Loucy (cell line): ENCODE measurements around the gene ULK1.

Experiments used
- H2AFZ ChIP-seq: fragments of 200-600 bp; sonication (generic); 2 replicates; pipeline ENCODE4 v1.6.0; 2016; ENCODE audit warnings: antibody characterized with exemption, mild to moderate bottlenecking, low read length, moderate library complexity
- H3F3A ChIP-seq: fragments of 200-600 bp; 2 replicates; pipeline ENCODE4 v1.6.0; 2016; ENCODE audit warnings: antibody characterized with exemption, low read depth, mild to moderate bottlenecking
- H3K27me3 ChIP-seq: fragments of 200-600 bp; sonication (generic); 2 replicates; pipeline ENCODE4 v1.6.1; 2014; ENCODE audit warnings: low read length, mild to moderate bottlenecking; ENCODE audit not compliant: insufficient read depth, poor library complexity, severe bottlenecking
- H3K36me3 ChIP-seq: fragments of 200-600 bp; sonication (generic); 2 replicates; pipeline ENCODE4 v1.6.1; 2016; ENCODE audit warnings: low read length; ENCODE audit not compliant: insufficient read depth
- H3K4me1 ChIP-seq: fragments of 200-600 bp; sonication (generic); 2 replicates; pipeline ENCODE4 v1.5.1; 2014; ENCODE audit warnings: low read length, mild to moderate bottlenecking; ENCODE audit not compliant: insufficient read depth, poor library complexity, severe bottlenecking
- H3K4me2 ChIP-seq: fragments of 200-600 bp; sonication (generic); 2 replicates; pipeline ENCODE4 v1.6.0; 2014; ENCODE audit warnings: antibody characterized with exemption, low read length, low read depth, mild to moderate bottlenecking; ENCODE audit not compliant: poor library complexity, severe bottlenecking
- H3K4me3 ChIP-seq: fragments of 200-600 bp; sonication (generic); 2 replicates; pipeline ENCODE4 v1.5.1; 2014; ENCODE audit warnings: low read length, mild to moderate bottlenecking, mixed read lengths; ENCODE audit not compliant: poor library complexity, severe bottlenecking
- H3K79me2 ChIP-seq: fragments of 200-600 bp; sonication (generic); 2 replicates; pipeline ENCODE4 v1.6.1; 2014; ENCODE audit warnings: low read length; ENCODE audit not compliant: insufficient read depth
- H3K9ac ChIP-seq: fragments of 200-600 bp; sonication (generic); 2 replicates; pipeline ENCODE4 v1.6.0; 2014; ENCODE audit warnings: mild to moderate bottlenecking, low read depth, low read length, moderate library complexity; ENCODE audit not compliant: poor library complexity, severe bottlenecking
- H3K9me2 ChIP-seq: fragments of 200-600 bp; sonication (generic); replicated peaks from 2 replicates; pipeline ENCODE4 v1.6.1; 2016; ENCODE audit warnings: low read depth, low read length, mixed read lengths
- H3K9me3 ChIP-seq: fragments of 200-600 bp; sonication (generic); 2 replicates; pipeline ENCODE4 v1.6.1; 2014; ENCODE audit warnings: mild to moderate bottlenecking, antibody characterized with exemption, low read length, low read depth; ENCODE audit not compliant: insufficient read depth
- H4K20me1 ChIP-seq: fragments of 200-600 bp; sonication (generic); 2 replicates; pipeline ENCODE4 v1.6.0; 2014; ENCODE audit warnings: antibody characterized with exemption, low read length, mild to moderate bottlenecking; ENCODE audit not compliant: insufficient read depth, poor library complexity, severe bottlenecking
- EZH2phosphoT487 ChIP-seq: fragments of 200-600 bp; IDR thresholded peaks from 2 replicates; pipeline ENCODE4 v1.6.1; 2018; ENCODE audit warnings: antibody characterized with exemption, mild to moderate bottlenecking, moderate library complexity, borderline replicate concordance
- TF ChIP-seq, protein P1 (sequence below): fragments of 200-600 bp; sonication (generic); conservative IDR thresholded peaks from 2 replicates; pipeline ENCODE4 v1.5.1; 2014; ENCODE audit warnings: mild to moderate bottlenecking, antibody characterized with exemption, low read length

Gene ULK1

DNA sequence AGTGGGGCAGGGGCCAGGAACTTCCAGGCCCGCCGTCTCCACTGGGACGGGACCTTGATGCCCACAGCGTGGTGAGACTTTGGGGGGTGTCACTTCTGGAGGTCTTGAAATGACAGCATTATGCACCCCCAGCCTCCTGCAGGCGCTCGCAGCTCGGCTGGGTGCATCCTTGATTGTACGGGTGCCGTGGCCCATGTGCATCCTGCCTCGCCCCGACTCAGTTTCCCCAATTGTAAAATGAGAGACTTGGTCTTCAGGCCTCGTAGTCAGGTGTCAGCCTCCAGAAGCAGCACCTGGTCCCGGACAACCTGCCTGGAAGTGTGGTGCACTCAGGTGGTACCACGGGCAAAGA lies 25.7 kb downstream of the ULK1 start:
- no peak for TF ChIP-seq EZH2phosphoT487
- TF ChIP-seq, protein P1, sequence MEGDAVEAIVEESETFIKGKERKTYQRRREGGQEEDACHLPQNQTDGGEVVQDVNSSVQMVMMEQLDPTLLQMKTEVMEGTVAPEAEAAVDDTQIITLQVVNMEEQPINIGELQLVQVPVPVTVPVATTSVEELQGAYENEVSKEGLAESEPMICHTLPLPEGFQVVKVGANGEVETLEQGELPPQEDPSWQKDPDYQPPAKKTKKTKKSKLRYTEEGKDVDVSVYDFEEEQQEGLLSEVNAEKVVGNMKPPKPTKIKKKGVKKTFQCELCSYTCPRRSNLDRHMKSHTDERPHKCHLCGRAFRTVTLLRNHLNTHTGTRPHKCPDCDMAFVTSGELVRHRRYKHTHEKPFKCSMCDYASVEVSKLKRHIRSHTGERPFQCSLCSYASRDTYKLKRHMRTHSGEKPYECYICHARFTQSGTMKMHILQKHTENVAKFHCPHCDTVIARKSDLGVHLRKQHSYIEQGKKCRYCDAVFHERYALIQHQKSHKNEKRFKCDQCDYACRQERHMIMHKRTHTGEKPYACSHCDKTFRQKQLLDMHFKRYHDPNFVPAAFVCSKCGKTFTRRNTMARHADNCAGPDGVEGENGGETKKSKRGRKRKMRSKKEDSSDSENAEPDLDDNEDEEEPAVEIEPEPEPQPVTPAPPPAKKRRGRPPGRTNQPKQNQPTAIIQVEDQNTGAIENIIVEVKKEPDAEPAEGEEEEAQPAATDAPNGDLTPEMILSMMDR = no peak
- Histone ChIP-seq H3K9ac (no peak overlapping the region), H3K4me2 (no peak overlapping the region), H3K9me3 (no peaks in the 10 kb centered on the region), H3K27me3 (no peaks in the 10 kb centered on the region), H4K20me1 (no peaks in the 10 kb centered on the region), H3K4me3 (no peak overlapping the region), H3F3A (no peaks in the 10 kb centered on the region), H2AFZ (no peak overlapping the region), H3K4me1 (no peaks in the 10 kb centered on the region), H3K79me2 (no peaks in the 10 kb centered on the region), H3K9me2 (no peaks in the 10 kb centered on the region), H3K36me3 (peaks cover 37% of the 10 kb centered on the region; the same call in 1 of the 2 replicates)

DNA sequence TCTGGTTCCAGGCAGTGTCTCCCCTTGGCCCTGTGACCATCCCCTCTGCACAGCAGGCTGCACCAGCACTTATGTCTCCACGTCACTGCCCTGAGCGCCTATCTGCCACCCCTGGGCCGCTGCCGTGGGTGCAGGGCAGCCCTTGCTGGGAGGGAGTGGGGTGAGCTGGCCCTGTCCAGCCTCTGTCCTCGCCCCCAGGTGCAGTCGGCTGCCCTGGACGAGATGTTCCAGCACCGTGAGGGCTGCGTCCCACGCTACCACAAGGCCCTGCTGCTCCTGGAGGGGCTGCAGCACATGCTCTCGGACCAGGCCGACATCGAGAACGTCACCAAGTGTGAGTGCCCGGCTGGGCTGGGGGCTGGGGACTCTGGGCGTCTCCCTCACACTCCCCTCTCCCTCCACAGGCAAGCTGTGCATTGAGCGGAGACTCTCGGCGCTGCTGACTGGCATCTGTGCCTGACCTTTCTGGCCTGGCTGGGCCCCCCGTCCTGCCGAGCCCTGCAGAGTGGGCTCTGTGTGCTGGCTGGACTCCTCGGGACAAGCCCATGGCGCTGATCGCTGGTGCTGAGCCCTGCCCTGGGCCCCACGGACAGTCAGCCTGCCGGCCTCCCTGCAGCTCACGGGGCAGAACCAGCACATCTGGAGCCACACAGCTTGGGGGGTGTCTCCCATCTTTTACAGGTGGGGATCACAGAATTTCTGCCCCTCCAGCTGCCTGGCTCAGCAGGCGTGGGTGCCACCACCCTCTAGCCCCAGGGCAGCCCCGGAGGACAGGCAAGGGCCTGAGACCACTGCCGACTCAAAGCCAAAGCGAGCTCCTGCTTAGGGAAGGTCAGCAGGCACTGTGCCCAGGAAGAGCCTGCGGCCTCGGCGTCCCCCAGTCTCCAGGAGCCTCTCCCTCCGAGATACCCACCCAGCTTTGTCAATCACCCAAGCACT lies 26.7 kb downstream of the ULK1 start:
- H3F3A ChIP-seq = no peaks in the 10 kb centered on the region
- no peak overlapping the region for H3K4me3 ChIP-seq
- no peaks in the 10 kb centered on the region for H3K9me2 ChIP-seq
- H3K4me2 ChIP-seq = no peak overlapping the region
- no peaks in the 10 kb centered on the region for H4K20me1 ChIP-seq
- H3K4me1 ChIP-seq = no peaks in the 10 kb centered on the region
- H3K79me2 ChIP-seq = no peaks in the 10 kb centered on the region
- H2AFZ ChIP-seq = no peak overlapping the region
- no peak for TF ChIP-seq EZH2phosphoT487
- TF ChIP-seq, protein P1 = no peak
- H3K9ac ChIP-seq = no peak overlapping the region
- no peaks in the 10 kb centered on the region for H3K27me3 ChIP-seq
- no peaks in the 10 kb centered on the region for H3K9me3 ChIP-seq
- peaks cover 28% of the 10 kb centered on the region; the same call in 1 of the 2 replicates for H3K36me3 ChIP-seq

DNA sequence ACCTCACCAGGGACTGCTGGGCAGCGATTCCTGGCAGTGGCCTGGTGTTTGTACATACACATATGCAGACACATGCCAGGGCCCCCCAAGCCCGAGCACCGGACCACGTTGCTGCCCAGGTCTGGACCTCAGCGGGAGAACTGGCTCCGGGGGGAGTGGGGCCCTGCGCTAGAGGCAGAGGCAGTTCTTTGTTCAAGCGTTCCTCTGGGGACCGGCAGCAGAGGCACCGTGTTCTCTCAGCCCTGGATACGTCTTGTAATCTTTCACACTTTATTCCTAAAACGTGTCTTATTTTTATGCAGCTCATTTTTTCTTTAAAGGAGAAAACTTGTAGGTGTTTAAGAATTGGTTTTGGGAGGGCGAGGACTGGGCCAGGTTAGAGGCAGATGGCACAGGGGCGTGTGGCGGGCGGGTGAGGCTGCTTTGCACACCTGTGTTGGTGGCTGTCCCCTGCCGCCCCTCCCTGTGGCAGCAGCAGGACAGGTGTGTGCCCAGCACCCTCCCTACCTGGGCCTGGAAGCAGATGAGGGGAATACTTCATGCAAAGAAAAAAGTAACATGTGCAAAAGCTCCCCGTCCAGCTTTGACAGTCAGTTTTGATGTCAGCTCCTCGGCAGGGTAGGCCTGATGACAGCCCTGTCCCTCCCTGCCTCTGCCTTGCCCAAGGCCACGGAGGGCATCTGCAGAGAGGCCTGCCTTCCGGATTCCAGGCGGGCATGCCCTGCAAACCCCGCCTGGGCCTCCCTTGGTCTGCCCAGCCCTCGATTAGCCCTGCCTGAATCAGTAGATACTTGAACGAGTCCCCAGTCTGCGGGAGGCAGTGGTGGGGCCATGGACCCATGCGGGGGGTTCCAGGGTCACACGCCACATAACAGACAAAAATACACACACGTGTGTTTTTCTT lies 27.7 kb downstream of the ULK1 start:
- H2AFZ ChIP-seq = no peak overlapping the region
- H4K20me1 ChIP-seq = no peaks in the 10 kb centered on the region
- H3F3A ChIP-seq = no peaks in the 10 kb centered on the region
- H3K9me3 ChIP-seq = no peaks in the 10 kb centered on the region
- peaks cover 22% of the 10 kb centered on the region; the same call in 1 of the 2 replicates for H3K36me3 ChIP-seq
- H3K4me1 ChIP-seq = no peaks in the 10 kb centered on the region
- H3K27me3 ChIP-seq = no peaks in the 10 kb centered on the region
- no peaks in the 10 kb centered on the region for H3K79me2 ChIP-seq
- no peak overlapping the region for H3K4me3 ChIP-seq
- H3K4me2 ChIP-seq = no peak overlapping the region
- no peak for TF ChIP-seq EZH2phosphoT487
- TF ChIP-seq, protein P1 = no peak
- H3K9ac ChIP-seq = no peak overlapping the region
- H3K9me2 ChIP-seq = no peaks in the 10 kb centered on the region
